GM18517 (cell line): ENCODE measurements around the gene TRIM39.
A peak's percentile ranks its signal among the peaks of the same experiment; 100 is the strongest.
"Not testable (repeated sequence)": the region's sequence is repeated elsewhere in the genome, so short reads cannot be mapped to it uniquely, and the experiment has no call there.

Experiments used
- ATAC-seq: cut with Tn5 transposase; IDR thresholded peaks from one replicate; pipeline ENCODE4 v1.9.1; 2021; ENCODE audit warnings: mild to moderate bottlenecking, moderate library complexity; ENCODE audit not compliant: unreplicated experiment

TRIM39 gene

DNA sequence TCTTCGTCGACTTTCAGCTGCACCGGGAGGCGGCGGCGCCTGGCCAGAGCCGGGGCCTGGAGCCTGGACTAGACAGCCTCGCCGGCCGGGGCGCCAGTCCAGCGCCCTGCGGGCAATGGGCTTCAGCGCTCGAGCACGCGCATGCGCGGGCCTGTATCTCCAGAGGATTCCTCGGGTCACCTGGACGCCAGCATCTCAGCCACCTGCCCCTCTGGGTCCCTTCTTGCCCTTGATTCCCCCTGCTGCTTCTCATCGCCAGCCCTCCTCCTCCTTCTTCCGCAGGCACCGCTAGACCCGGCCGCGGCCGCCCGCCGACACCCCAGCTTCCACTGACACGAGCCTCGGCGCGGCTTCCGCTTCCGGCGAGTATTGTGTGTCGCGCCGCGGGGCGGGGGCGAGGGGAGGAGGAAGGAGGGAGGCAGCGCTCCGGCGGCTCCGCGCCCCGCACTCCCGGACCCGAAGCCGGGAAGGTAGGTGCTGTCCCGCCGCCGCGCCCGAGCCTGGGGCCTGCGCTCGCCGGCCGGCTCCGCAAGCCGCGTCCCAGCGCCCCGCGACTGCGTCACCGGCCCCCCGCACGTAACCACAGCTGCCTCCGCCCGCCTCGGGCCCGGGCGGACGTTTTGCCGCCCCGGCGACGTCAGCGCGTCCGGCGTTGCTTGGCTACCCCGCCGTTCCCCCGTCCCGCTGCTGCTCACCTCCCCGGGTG is at the start of gene TRIM39:
TSS of gene TRIM39 (plus strand) at position 402 of the 706 bp plus-strand sequence. CDS start 2,391 bp downstream, outside the sequence.
- peak; percentile 72 for ATAC-seq

DNA sequence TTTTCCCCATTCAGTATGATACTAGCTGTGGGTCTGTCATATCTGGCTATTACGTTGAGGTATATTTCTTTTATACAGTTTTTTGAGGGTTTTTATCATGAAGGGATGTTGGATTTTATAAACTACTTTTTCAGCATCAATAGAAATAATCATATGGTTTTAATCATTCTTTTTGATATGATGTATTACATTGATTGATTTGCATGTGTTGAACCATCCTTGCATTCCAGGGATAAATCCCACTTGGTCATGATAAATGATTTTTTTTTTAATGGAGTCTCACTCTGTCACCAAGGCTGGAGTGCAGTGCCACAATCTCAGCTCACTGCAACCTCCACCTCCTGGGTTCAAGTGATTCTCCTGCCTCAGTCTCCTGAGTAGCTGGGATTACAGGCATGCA is 45.7 kb upstream of the TRIM39 start:
- ATAC-seq = not testable (repeated sequence)

DNA sequence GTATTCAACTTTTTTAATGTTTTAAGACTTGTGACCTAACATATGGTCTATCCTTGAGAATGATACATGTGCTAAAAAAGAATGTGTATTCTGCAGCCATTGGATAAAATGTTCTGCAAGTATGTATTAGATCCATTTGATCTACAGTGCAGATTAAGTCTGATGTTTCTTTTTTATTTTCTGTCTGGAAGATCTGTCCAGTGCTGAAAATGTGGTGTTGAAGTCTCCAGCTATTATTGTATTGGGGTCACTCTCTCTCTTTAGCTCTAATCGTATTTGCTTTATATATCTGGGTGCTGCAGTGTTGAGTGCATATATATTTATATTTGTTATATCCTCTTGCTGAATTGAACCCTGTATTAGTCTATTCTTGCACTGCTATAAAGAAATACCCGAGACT is 44.2 kb upstream of the TRIM39 start:
- ATAC-seq = no peak

DNA sequence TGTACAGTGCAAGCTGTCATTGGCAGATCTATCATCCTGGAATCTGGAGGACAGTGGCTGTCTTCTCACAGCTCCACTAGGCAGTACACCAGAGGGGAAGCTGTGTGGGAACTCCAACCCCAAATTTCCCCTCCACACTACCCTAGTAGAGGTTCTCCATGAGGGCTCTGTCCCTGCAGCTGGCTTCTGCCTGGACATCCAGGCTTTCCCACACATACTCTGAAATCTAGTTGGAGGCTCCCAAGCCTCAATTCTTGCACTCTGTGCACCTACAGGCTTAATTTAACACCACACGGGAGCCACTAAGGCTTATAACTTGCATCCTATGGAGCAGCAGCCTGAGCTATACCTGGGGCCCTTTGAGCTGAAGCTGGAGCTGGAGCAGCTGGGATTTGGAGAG is 43.0 kb upstream of the TRIM39 start:
- ATAC-seq = no peak

DNA sequence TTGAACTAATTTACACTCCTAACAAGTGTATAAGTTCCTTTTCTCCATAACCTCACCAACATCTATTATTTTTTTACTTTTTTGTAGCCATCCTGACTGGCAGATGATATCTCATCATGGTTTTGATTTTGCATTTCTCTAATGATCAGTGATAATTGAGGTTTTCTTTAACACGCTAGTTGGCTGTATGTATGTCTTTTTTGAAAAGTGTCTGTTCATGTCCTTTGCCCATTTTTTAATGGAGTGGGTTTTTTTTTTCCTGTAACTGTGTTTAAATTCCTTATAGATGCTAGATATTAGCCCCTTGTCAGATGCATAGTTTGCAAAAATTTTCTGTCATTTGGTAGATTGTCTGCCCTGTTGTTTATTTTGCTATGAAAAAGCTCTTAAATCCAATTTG is 39.6 kb upstream of the TRIM39 start:
- ATAC-seq = no peak

DNA sequence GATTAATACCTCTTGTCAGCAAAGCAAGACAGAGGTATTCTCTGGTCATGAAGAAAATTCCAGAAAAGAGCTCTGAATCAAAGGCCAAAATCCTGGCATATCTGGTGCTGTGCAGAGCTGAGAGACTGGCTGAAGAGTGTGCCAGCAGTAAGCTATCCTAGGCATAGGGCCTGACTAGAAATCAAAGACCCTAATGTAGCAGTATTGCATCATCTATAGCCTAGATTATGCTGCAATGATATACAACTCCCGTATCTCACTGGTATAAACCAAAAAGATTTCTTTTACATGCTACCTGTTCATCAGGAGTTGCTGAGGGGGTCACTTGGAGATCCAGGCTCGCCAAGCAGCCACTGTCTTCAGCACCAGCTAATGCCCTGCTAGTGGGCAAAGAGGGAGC is 30.9 kb upstream of the TRIM39 start:
- ATAC-seq = no peak

DNA sequence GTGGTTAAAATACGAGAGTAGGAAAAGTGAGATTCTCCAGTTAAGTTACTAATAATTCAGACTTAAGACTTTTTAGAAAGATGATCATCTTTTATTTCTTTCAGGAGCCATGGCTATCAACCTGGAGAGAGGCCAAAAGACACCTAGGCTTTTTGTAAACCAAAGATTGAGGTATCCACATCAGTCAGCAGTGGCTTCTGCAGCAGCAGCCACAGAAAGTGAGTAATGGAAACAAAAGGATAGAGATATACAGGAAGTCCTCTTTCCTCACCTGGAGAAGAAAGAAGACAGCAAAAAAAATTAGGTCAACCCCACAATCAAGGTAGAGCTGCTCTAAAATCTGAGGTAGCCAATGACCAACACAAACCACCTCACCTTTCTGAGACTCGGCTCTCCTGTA is 22.7 kb upstream of the TRIM39 start:
- ATAC-seq = no peak

DNA sequence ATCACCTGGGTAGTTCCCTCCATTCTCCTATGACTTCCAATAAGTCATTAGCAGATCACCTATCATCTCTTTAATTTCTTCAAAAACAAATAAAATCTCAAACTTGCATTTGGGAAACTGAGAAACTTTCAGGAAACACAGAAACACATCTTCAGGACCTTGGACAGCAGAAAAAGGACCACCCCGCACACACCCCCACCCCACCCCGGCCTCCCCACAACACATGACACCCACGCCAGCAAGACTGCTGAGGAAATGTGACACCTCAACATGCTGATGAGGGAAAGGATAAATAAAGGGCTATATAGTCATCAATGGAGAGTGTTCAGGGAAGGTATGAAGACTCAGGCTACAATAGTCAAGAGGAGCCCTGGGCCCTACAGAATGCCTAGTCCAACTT is 15.6 kb upstream of the TRIM39 start:
- ATAC-seq = no peak

DNA sequence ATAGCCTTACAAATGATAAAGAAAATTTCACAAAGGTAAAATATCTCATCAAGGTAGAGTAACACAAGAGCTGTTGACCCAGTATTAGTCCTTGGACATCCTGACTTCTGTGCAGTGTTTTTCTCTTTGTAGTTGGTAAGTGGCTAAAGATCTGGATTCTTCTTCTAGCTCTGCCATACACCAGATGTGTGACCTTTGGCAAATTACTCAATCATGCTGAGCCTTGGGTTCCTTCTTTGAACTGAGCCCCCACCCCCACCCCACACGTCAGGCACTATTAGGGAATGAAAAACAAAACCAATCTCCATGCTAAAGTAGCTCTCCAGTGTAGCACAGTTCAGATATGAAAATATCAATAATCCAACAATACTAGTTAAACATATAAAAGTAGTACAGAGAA is 15.1 kb upstream of the TRIM39 start:
- ATAC-seq = no peak

DNA sequence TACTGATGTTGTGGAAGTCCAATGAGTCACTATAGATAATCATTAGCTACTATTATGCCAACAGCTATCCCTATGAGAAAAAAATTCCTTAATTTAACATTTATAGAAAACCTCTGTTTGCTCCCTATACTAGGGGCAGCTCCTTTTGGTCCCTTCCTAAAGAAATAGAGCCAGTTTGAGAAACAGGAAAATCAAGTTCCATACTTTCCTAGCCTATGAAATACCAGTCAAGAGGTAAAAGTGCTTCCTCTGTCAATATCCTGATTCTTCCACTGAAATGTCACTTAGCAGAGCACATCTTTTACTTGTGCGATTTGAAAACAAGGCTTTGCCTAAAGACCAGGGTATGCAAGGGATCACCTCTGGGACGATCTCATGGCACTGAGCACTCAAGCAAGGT is 14.5 kb upstream of the TRIM39 start:
- no peak for ATAC-seq

DNA sequence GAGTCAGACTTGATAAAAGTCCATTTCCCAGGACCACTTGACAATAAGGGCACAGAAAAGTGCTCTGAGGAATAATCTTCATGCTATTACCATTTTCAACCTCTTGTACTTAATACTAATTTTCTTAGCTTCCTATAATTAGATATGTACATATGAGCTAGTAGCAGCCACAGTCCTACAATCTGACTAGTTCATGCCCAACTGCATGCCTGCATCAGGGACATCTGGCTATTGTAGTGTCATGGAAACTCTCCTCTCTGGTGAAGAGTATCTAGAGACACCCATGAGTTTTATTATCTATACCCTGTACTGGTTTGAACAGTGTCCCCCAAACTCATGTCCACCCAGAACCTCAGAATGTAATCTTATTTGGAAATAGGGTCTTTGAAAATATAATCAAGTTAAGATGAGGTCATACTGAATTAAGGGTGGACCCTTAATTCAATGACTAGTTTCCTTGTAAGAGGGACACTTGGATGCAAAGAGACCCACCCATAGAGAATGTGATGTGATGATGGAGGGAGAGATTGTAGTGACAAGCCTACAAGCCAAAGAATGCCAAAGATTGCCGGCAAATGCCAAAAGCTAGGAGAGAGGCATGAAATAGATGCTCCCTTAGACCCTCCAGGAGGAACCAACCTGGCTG is 13.9 kb upstream of the TRIM39 start:
- no peak for ATAC-seq

DNA sequence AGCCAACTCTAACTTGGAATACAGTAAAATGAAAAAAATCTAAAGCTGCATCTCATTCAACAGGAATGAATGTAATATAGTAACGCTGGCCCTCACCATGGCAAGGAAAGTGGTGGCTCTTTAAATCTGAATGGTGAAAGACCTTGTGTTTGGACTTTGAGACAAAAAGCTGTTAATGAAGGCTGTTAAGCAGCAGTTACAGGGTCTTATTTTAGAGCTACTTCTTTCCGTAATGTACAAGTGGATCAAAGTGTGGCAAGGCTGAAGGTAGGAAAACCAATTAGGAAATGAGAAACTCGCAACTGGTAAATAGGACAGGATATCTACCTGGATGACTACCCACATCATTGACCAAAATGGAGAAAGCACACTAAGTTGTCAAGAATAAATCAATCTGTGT is 11.6 kb upstream of the TRIM39 start:
- ATAC-seq = no peak

DNA sequence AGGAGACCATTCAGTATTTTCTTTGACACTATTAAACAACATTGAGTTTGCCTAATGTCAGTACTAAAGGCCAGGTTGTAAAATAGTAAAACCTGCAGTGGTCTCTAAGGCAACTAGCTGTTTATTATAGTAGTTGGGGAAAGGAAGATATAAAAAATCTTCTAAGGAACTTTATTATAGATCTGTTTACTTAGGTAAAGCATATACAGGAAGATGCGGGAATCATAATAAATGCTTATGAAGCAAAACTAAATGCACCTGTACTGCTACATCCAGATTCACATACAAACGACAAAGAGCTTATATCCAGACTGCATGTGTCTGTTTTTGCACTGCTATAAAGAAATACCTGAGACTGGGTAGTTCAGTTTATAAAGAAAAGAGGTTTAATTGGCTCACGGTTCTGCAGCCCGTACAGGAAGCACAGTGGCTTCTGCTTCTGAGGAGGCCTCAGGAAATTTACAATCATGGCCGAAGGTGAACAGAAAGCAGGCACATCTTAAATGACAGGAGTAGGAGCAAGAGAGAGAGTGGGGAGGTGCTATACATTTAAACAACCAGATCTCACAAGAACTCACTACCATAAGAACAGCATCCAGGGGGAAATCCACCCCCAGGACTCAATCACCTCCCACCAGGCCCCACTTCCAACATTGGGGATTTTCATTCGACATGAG is 8.7 kb upstream of the TRIM39 start:
- ATAC-seq = no peak

DNA sequence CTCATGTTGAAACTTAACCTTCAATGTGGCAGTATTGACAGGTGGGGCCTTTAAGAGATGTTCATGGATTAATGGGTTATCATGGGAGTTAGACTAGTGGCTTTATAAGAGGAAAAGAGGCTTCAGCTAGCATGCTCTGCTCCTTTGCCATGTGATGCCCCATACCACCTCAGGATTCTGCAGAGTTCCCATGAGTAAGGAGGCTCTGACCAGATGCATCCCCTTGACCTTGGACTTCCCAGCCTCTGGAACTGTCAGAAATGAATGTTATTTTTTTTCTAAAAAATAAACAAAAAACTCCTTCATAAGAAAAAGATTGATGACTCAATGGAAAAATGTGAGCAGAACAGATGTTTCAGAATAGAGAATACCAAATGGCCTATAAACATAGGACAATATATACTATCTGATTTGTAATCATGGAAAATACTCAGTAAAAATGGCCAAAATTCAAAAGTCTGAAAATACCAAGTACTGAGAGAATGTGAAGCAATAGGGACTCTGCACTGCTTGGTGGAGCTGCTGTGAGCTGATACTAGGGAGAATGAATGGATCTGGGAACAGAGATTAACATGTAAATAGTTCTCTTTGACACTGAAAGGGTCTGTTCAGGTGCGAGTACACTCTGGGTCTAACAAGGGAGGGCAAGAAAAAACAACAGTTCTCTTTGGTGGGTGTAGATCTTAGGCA is 7.4 kb upstream of the TRIM39 start:
- ATAC-seq = no peak

DNA sequence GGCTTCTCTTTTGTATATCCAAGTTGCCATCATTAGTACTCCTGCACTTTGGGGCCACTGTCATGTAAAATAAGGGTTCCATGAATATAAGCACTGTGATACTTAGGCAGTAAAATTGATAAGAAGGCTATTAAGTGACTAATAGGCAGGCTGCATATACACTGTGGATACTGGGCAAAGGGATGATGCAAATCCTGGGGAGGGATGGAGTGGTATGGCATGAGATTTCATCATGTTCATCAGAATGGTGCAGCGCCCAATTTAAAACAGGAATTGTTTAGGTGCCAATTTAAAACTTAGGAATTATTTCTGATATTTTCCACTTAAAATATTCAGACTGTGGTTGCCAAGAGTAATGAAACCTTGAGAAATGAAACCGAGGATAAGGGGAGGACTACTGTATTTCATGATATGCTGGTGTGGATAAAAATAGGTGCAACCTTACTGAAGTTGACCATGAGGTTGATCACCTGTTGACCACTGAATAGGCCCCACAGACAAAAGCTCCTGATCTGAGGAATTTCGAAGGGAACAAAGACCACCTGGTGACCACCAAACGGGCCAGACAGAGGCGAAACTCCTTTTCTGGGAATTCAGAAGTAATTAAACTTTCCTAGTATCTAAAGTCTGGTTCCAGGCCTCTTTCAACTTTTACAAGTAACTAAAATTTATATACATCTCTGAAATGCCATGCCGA is 4.9 kb upstream of the TRIM39 start:
- no peak for ATAC-seq

DNA sequence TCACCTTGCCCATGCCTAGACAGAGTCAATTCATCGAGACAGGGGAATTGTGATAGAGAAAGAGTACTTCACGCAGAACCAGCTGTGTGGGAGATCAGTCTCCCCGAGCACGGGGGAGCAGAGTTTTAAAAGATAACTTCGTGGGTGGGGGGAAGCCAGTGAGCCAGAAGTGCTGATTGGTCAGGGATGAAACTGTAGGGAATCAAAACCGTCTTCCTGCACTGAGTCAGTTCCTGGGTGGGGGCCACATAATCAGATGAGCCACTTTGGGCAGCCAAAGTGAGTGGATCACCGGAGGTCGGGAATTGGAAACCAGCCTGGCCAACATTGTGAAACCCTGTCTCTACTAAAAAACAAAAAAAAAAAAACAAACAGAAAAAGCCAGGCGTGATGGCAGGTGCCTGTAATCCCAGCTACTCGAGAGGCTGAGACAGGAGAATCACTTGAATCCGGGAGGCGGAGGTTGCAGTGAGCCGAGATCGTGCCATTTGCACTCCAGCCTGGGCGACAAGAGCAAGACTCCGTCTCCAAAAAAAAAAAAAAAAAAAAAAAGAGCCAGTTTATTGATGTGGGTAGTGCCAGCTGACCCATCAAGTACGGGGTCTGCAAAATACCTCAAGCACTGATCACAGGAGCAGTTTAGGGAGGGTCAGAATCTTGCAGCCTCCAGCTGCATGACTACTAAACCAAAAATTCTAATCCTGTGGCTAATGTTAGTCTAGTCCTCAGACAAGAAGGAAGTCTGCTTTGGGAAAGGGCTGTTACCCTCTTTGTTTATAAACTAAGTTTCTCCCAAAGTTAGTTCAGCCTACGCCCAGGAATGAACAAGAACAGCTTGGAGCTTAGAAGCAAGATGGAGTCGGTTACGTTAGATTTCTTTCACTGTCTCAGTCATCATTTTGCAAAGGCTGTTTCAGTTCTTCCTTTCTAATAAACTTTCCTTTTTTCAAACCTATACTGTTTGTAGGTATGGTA is 3.9 kb upstream of the TRIM39 start:
- no peak for ATAC-seq

DNA sequence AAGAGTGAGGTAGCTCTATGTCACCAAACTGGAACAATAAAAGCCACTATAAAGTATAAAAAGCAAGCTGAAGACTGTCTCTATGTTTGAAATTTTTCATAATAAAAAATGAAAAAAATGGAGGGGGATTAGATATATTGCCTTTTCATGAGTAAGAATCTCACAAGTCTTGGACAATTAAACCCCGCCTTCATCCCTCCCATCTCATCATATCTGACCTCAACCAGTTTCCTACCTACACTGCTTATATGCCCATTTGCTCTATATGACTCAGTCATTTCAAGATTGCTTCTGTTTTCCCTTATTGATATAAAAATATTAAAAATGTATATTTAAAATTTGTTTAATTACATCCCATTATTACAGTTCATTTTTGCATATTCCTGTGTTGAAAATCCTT is 2.9 kb upstream of the TRIM39 start:
- ATAC-seq = no peak

DNA sequence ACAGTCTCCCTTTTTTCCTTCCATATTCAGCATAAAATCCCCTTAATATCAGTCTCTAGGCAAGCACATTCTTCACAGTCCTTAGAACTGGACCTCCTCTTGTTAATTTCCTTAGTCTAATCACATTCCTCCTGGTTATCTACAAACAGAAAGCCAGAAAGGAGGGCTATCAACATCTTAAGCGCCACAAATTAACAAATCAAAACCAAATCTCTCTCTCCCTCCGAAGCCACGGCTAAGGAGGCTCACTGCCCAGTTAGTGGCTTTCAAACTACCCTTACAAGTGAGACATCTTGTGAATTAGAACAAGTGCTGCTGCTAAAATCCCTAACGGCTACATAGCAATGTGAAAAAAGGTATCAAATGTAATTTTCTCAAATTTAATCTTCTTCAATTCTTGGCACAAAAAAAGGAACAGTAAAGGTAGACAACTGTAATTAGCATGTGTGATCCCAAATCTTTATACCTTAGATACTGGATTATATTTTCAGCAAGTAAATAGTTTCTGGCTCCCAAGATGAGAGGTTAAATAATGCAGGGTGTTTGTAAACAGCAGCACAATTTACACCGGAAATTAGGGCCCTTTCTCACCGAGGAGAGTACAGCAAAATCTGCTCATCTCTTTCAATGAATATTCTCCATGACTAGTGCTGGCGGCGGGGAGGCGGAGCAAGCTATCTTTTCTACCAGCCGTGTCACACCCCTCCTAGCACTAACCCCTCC is 1.4 kb upstream of the TRIM39 start:
- no peak for ATAC-seq

DNA sequence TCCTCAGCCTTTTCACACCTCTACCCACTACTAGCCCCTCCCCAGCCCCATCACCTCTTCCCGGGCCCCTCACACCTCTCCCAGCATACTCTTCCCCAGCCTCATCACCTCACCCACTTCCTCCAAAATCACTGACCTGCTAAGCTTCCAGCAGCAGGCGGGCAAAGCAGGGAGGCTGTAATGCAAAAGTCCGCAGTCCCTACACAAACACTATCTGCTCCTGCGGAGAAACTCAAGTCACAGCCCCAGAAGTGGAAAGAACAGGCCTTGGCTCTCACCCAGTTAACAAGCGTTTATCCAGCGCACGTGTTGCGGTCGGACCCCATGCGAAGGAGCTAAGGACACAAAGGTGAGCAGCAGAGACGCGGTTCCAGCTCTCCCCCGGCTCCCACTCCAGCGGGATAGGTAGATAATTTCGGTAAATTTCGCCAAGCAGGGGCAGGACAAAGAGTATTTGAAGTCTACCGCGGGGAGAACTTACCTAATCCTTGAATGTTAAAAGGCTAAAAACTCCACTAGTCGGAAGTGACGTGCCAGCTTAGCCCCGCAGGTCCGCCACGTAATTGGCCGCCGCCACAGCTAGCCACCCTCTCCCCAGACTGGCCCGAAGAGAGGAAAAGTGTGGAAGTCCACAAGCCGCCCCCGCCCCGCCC is 728 bp upstream of the TRIM39 start:
- peak; percentile 25 for ATAC-seq
